Right cardiac atrium (tissue), 5 donors: ENCODE measurements around the gene DISP2. TPM values are rescaled to one million over a fixed set of nuclear protein-coding genes. Genes with fewer than 3 reads are reported as not detected.

ENCODE experiments used
- ATAC-seq, 2 donors: fragments of 200-7000 bp; cut with Tn5 transposase; one replicate each; pipeline versions ENCODE4 v1.8.0 to v1.9.1; 2020; ENCODE audit warnings: moderate library complexity in 2 of 2, mild to moderate bottlenecking in 1 of 2
- DNase-seq, 3 donors: peaks; one replicate each; pipeline ENCODE4 v3.0.0-alpha.2; 2020
- H3K27ac ChIP-seq: one replicate; pipeline ENCODE4 v1.5.1; 2013; ENCODE audit warnings: mild to moderate bottlenecking, low read length, control low read depth, moderate library complexity
- H3K27me3 ChIP-seq: one replicate; pipeline ENCODE4 v1.6.1; 2013; ENCODE audit not compliant: control insufficient read depth, insufficient read depth
- H3K4me1 ChIP-seq: one replicate; pipeline ENCODE4 v1.6.1; 2013; ENCODE audit warnings: low read length; ENCODE audit not compliant: control insufficient read depth, insufficient read depth
- H3K4me3 ChIP-seq: one replicate; pipeline ENCODE4 v1.5.1; 2013; ENCODE audit warnings: low read length, control low read depth
- H3K9me3 ChIP-seq: one replicate; pipeline ENCODE4 v1.6.1; 2013; ENCODE audit warnings: low read length; ENCODE audit not compliant: control insufficient read depth
- WGBS: extraction: QIAGEN DNeasy Blood & Tissue Kit; methylation state at CpG from one replicate; pipeline ENCODE4 v1.1.7; 2013; 5-methylcytosine and 5-hydroxymethylcytosine counted together
- intact Hi-C, 4 donors: fragments of 100-400 bp; cut with DNase I; formaldehyde crosslinking; loops; one replicate each; pipeline versions ENCODE4 v1.11.0 to v1.14.0; 2022 to 2023
- polyA plus RNA-seq: library from polyadenylated mRNA; stranded (reverse); fragments of 200-250 nt; gene quantifications from one replicate; pipeline ENCODE4 v1.2.3, GENCODE V29; 2013
- total RNA-seq, 4 donors: library from RNA; stranded (reverse); fragmentation: NEBNext Ultra II Directional; extraction: Animal tissue kit (Norgen Biotek cat#: 25700); gene quantifications; one replicate each; pipeline ENCODE4 v1.2.1, GENCODE V29; 2021
- donor health status: healthy with polysubstance abuse.
- donor health status: DM: no; HTN: yes; CAD: no.
- donor health status: DM: no; HTN: no; CAD: no.
- donor health status: DM: no; HTN: yes; CAD: no; lungs with severe emphysema.
- donor health status: DM: yes; HTN: yes; CAD: no.

The DISP2 gene
- total and polyA plus RNA-seq, 5 donors: 0.85 to 4.6 (median 1.0) TPM

- ATAC-seq: peak in 1 of 2 donors; percentile 9
- intact Hi-C loops: loop anchor here in 1 of 4 donors (5.0 kb wide), 1 partner anchor 78 kb away; no protein-coding TSS in a partner anchor
- peaks cover 10% of the 10 kb centered on the region for H3K4me1 ChIP-seq
Measured at GRCh38 chr15:40344631-40345120, 13.3 kb upstream of the DISP2 start.

GRCh38 chr15:40345225-40345866 is 12.7 kb upstream of the DISP2 start:
- intact Hi-C loops: no loop called here
- ATAC-seq: no peak

More at GRCh38 chr15:40344631-40345120, 13.3 kb upstream of the DISP2 start:
- Histone ChIP-seq H3K9me3 (no peaks in the 10 kb centered on the region), H3K4me3 (no peak overlapping the region), H3K27me3 (no peaks in the 10 kb centered on the region), H3K27ac (no peak overlapping the region)
- peak; percentile 61 to 81 (median 81) for DNase-seq
- WGBS: 47% methylated on average over 15 of the region's 15 CpGs

GRCh38 chr15:40345867-40346578 is 12.0 kb upstream of the DISP2 start:
- Histone ChIP-seq H3K9me3 (no peaks in the 10 kb centered on the region), H3K27me3 (no peaks in the 10 kb centered on the region), H3K4me1 (peaks cover 6% of the 10 kb centered on the region), H3K4me3 (no peak overlapping the region), H3K27ac (no peak overlapping the region)
- intact Hi-C loops: no loop called here
- DNase-seq (peak in 1 of 3 donors; percentile 35), ATAC-seq (no peak)
- 95% methylated on average over 6 of the region's 6 CpGs for WGBS

More at GRCh38 chr15:40345225-40345866, 12.7 kb upstream of the DISP2 start:
- DNase-seq: no peak
- Histone ChIP-seq H3K27ac (no peak overlapping the region), H3K4me1 (peaks cover 8% of the 10 kb centered on the region), H3K4me3 (no peak overlapping the region), H3K27me3 (no peaks in the 10 kb centered on the region), H3K9me3 (no peaks in the 10 kb centered on the region)
- WGBS: 71% methylated on average over 10 of the region's 10 CpGs

GRCh38 chr15:40346579-40347558 is 11.2 kb upstream of the DISP2 start:
- H3K4me1 ChIP-seq: peaks cover 6% of the 10 kb centered on the region
- H3K9me3 ChIP-seq: no peaks in the 10 kb centered on the region
- 87% methylated on average over 15 of the region's 15 CpGs for WGBS
- H3K4me3 ChIP-seq: no peak overlapping the region
- no peaks in the 10 kb centered on the region for H3K27me3 ChIP-seq
- intact Hi-C loops: no loop called here
- no peak for DNase-seq
- no peak overlapping the region for H3K27ac ChIP-seq
- no peak for ATAC-seq

- Histone ChIP-seq H3K4me1 (peaks cover 5% of the 10 kb centered on the region), H3K4me3 (no peak overlapping the region), H3K27ac (no peak overlapping the region), H3K27me3 (no peaks in the 10 kb centered on the region), H3K9me3 (no peaks in the 10 kb centered on the region)
- DNase-seq (peak in 1 of 3 donors; percentile 46), ATAC-seq (no peak)
- 87% methylated on average over 11 of the region's 11 CpGs for WGBS
- intact Hi-C loops: no loop called here
Measured at GRCh38 chr15:40347559-40348473, 10.2 kb upstream of the DISP2 start.

GRCh38 chr15:40348474-40348870 is 9.5 kb upstream of the DISP2 start:
- H3K27ac ChIP-seq: no peak overlapping the region
- no peak for ATAC-seq
- H3K4me3 ChIP-seq: no peak overlapping the region
- no peaks in the 10 kb centered on the region for H3K4me1 ChIP-seq
- 69% methylated on average over 5 of the region's 5 CpGs for WGBS
- no peaks in the 10 kb centered on the region for H3K27me3 ChIP-seq
- intact Hi-C loops: no loop called here
- DNase-seq: peak in 1 of 3 donors; percentile 52
- H3K9me3 ChIP-seq: no peaks in the 10 kb centered on the region

GRCh38 chr15:40349163-40349562 is 8.9 kb upstream of the DISP2 start:
- Histone ChIP-seq H3K27me3 (no peaks in the 10 kb centered on the region), H3K4me1 (no peaks in the 10 kb centered on the region), H3K9me3 (no peaks in the 10 kb centered on the region), H3K27ac (no peak overlapping the region), H3K4me3 (no peak overlapping the region)
- intact Hi-C loops: no loop called here
- WGBS: 92% methylated on average over 5 of the region's 5 CpGs
- ATAC-seq: no peak
- DNase-seq: no peak

- no peaks in the 10 kb centered on the region for H3K9me3 ChIP-seq
- H3K27ac ChIP-seq: no peak overlapping the region
- intact Hi-C loops: no loop called here
- no peak for DNase-seq
- no peaks in the 10 kb centered on the region for H3K4me1 ChIP-seq
- H3K4me3 ChIP-seq: no peak overlapping the region
- no peak for ATAC-seq
- WGBS: 80% methylated on average over 7 of the region's 7 CpGs
- H3K27me3 ChIP-seq: no peaks in the 10 kb centered on the region
Measured at GRCh38 chr15:40352281-40352901, 5.6 kb upstream of the DISP2 start.

- no peaks in the 10 kb centered on the region for H3K27me3 ChIP-seq
- DNase-seq: no peak
- no peak overlapping the region for H3K4me3 ChIP-seq
- H3K4me1 ChIP-seq: no peaks in the 10 kb centered on the region
- H3K9me3 ChIP-seq: no peaks in the 10 kb centered on the region
- WGBS: 80% methylated on average over 5 of the region's 5 CpGs
- no peak for ATAC-seq
- intact Hi-C loops: no loop called here
- no peak overlapping the region for H3K27ac ChIP-seq
Measured at GRCh38 chr15:40353697-40354096, 4.3 kb upstream of the DISP2 start.
